ENCODE results near the gene PLCXD1.
"Not testable (repeated sequence)": the region's sequence is repeated elsewhere in the genome, so short reads cannot be mapped to it uniquely, and the experiment has no call there.

PLCXD1 gene

GRCh38 chrX:281166-281999 lies at the start of gene PLCXD1:
TSS of gene PLCXD1 (plus strand) at chrX:281381. CDS start at chrX:284188, 2,807 bp downstream.
- no peak within 1 kb of the TSS for H3K27ac ChIP-seq
- DNase-seq (ENCODE audit: low read depth, low spot score) = no peak

GRCh38 chrX:231637-232277 lies 49.4 kb upstream of the PLCXD1 start:
- DNase-seq (ENCODE audit: low read depth, low spot score); H3K27ac ChIP-seq: not testable (repeated sequence)

GRCh38 chrX:232278-232655 lies 48.9 kb upstream of the PLCXD1 start:
- not testable (repeated sequence) for H3K27ac ChIP-seq; DNase-seq (ENCODE audit: low read depth, low spot score)

- not testable (repeated sequence) for H3K27ac ChIP-seq; DNase-seq (ENCODE audit: low read depth, low spot score)
Measured at GRCh38 chrX:236201-236600, 45.0 kb upstream of the PLCXD1 start.

GRCh38 chrX:250965-251364 lies 30.2 kb upstream of the PLCXD1 start:
- no peak overlapping the region for H3K27ac ChIP-seq
- DNase-seq (ENCODE audit: low read depth, low spot score) = no peak

GRCh38 chrX:251396-252243 lies 29.6 kb upstream of the PLCXD1 start:
- H3K27ac ChIP-seq; DNase-seq (ENCODE audit: low read depth, low spot score): not testable (repeated sequence)

- DNase-seq (ENCODE audit: low read depth, low spot score) = no peak
- H3K27ac ChIP-seq = no peak overlapping the region
Measured at GRCh38 chrX:252244-252956, 28.8 kb upstream of the PLCXD1 start.

GRCh38 chrX:252957-253291 lies 28.3 kb upstream of the PLCXD1 start:
- DNase-seq (ENCODE audit: low read depth, low spot score) = no peak
- H3K27ac ChIP-seq = no peak overlapping the region

GRCh38 chrX:253451-254297 lies 27.5 kb upstream of the PLCXD1 start:
- H3K27ac ChIP-seq = no peak overlapping the region
- DNase-seq (ENCODE audit: low read depth, low spot score) = no peak

- no peak overlapping the region for H3K27ac ChIP-seq
- no peak for DNase-seq (ENCODE audit: low read depth, low spot score)
Measured at GRCh38 chrX:254630-255215, 26.5 kb upstream of the PLCXD1 start.

- H3K27ac ChIP-seq = no peak overlapping the region
- no peak for DNase-seq (ENCODE audit: low read depth, low spot score)
Measured at GRCh38 chrX:255923-256331, 25.3 kb upstream of the PLCXD1 start.

GRCh38 chrX:257054-257453 lies 24.1 kb upstream of the PLCXD1 start:
- not testable (repeated sequence) for H3K27ac ChIP-seq; DNase-seq (ENCODE audit: low read depth, low spot score)

- no peak for DNase-seq (ENCODE audit: low read depth, low spot score)
- no peak overlapping the region for H3K27ac ChIP-seq
Measured at GRCh38 chrX:257681-258289, 23.4 kb upstream of the PLCXD1 start.

- no peak overlapping the region for H3K27ac ChIP-seq
- DNase-seq (ENCODE audit: low read depth, low spot score) = no peak
Measured at GRCh38 chrX:258291-259040, 22.7 kb upstream of the PLCXD1 start.

- no peak for DNase-seq (ENCODE audit: low read depth, low spot score)
Measured at GRCh38 chrX:259692-260355, 21.4 kb upstream of the PLCXD1 start.

GRCh38 chrX:261167-261918 lies 19.8 kb upstream of the PLCXD1 start:
- no peak for DNase-seq (ENCODE audit: low read depth, low spot score)
- H3K27ac ChIP-seq = peak overlapping the region; percentile 47

More at GRCh38 chrX:259692-260355, 21.4 kb upstream of the PLCXD1 start:
- H3K27ac ChIP-seq = no peak overlapping the region

GRCh38 chrX:261919-262352 lies 19.2 kb upstream of the PLCXD1 start:
- no peak for DNase-seq (ENCODE audit: low read depth, low spot score)
- peak overlapping the region; percentile 47 for H3K27ac ChIP-seq
